GM23248 (cell line): ENCODE data around the gene PHYKPL. TPM values are rescaled to one million over a fixed set of nuclear protein-coding genes. Genes with fewer than 3 reads are reported as not detected.

ENCODE experiments used
- DNase-seq: peaks from one replicate; pipeline ENCODE4 v3.0.0-alpha.2; 2015
- H2AFZ ChIP-seq: fragments of 200-600 bp; sonication (generic); 2 replicates; pipeline ENCODE4 v1.6.1; 2016; ENCODE audit warnings: antibody characterized with exemption
- H3F3A ChIP-seq: fragments of 200-600 bp; sonication (generic); 2 replicates; pipeline ENCODE4 v1.6.1; 2016; ENCODE audit warnings: mild to moderate bottlenecking, antibody characterized with exemption, mixed run types; ENCODE audit not compliant: insufficient read depth
- H3K27ac ChIP-seq: fragments of 200-600 bp; sonication (generic); 2 replicates; pipeline ENCODE4 v1.5.1; 2016; ENCODE audit warnings: mild to moderate bottlenecking
- H3K27me3 ChIP-seq: fragments of 200-600 bp; sonication (generic); replicated peaks from 2 replicates; pipeline ENCODE4 v1.6.1; 2016; ENCODE audit warnings: mild to moderate bottlenecking; ENCODE audit not compliant: insufficient read depth
- H3K36me3 ChIP-seq: fragments of 200-600 bp; sonication (generic); 2 replicates; pipeline ENCODE4 v1.6.1; 2016; ENCODE audit warnings: low read depth, mild to moderate bottlenecking
- H3K4me1 ChIP-seq: fragments of 200-600 bp; sonication (generic); 2 replicates; pipeline ENCODE4 v1.6.1; 2016; ENCODE audit warnings: mild to moderate bottlenecking; ENCODE audit not compliant: insufficient read depth
- H3K4me2 ChIP-seq: fragments of 200-600 bp; sonication (generic); one replicate; pipeline ENCODE4 v1.6.1; 2016; ENCODE audit warnings: mild to moderate bottlenecking; ENCODE audit not compliant: unreplicated experiment
- H3K4me3 ChIP-seq: fragments of 200-600 bp; sonication (generic); 2 replicates; pipeline ENCODE4 v1.5.1; 2016; ENCODE audit warnings: mild to moderate bottlenecking
- H3K79me2 ChIP-seq: fragments of 200-600 bp; sonication (generic); 2 replicates; pipeline ENCODE4 v1.6.1; 2016; ENCODE audit warnings: mild to moderate bottlenecking; ENCODE audit not compliant: insufficient read depth
- H3K9ac ChIP-seq: fragments of 200-600 bp; sonication (generic); 2 replicates; pipeline ENCODE4 v1.6.1; 2016; ENCODE audit warnings: mild to moderate bottlenecking
- H3K9me2 ChIP-seq: fragments of 200-600 bp; sonication (generic); 2 replicates; pipeline ENCODE4 v1.6.1; 2016; ENCODE audit warnings: mixed run types, mild to moderate bottlenecking, moderate library complexity; ENCODE audit not compliant: insufficient read depth
- H3K9me3 ChIP-seq: fragments of 200-600 bp; sonication (generic); one replicate; pipeline ENCODE4 v1.6.1; 2017; ENCODE audit warnings: low read depth
- H4K20me1 ChIP-seq: fragments of 200-600 bp; sonication (generic); 2 replicates; pipeline ENCODE4 v1.6.0; 2016; ENCODE audit not compliant: insufficient read depth
- EZH2 ChIP-seq: fragments of 200-600 bp; sonication (generic); IDR thresholded peaks from 2 replicates; pipeline ENCODE4 v1.6.1; 2018; ENCODE audit warnings: antibody characterized with exemption, mild to moderate bottlenecking; ENCODE audit not compliant: insufficient read depth, poor library complexity, severe bottlenecking
- EZH2phosphoT487 ChIP-seq: fragments of 200-600 bp; sonication (generic); IDR thresholded peaks from 2 replicates; pipeline ENCODE4 v1.6.1; 2018; ENCODE audit warnings: antibody characterized with exemption, moderate library complexity, mild to moderate bottlenecking, low read depth; ENCODE audit not compliant: insufficient read depth
- WGBS, 2 experiments: methylation state at CpG; one replicate each; pipeline ENCODE4 v1.1.6; 2015 to 2017; ENCODE audit warnings: low lambda C conversion rate in 2 of 2, low coverage in 1 of 2; ENCODE audit errors: missing lambda C conversion rate in 2 of 2; 5-methylcytosine and 5-hydroxymethylcytosine counted together
- in situ Hi-C: fragments of 300-500 bp; cut with MboI; formaldehyde crosslinking; loops from 2 replicates; pipeline ENCODE4 v1.15.0; 2020
- polyA plus RNA-seq: library from polyadenylated mRNA; unstranded; fragments of >200 nt; fragmentation: Nextera tagmentation; extraction: Ambion mirVana; gene quantifications from 2 replicates; pipeline ENCODE4 v1.2.1, GENCODE V29; 2016
- total RNA-seq: library from RNA; depleted of rRNA; stranded (reverse); fragments of >200 nt; shearing (Covaris generic); gene quantifications from 2 replicates; pipeline ENCODE4 v1.2.3, GENCODE V29; 2014

PHYKPL gene
- total and polyA plus RNA-seq, 2 experiments from 2014 or later: 22.9 to 28.9 TPM

GRCh38 chr5:178279723-178280438, 47.3 kb upstream of the PHYKPL start:
- no peak for TF ChIP-seq EZH2
- no peak for TF ChIP-seq EZH2phosphoT487
- no peak overlapping the region for H3K4me3 ChIP-seq
- H4K20me1 ChIP-seq: no peaks in the 10 kb centered on the region
- peak overlapping the region; percentile 83 for H3K4me2 ChIP-seq
- peaks cover 4% of the 10 kb centered on the region; the same call in 1 of the 2 replicates for H3K27me3 ChIP-seq
- in situ Hi-C loops: loop anchor here (10.0 kb wide), 1 partner anchor 275 kb away; no protein-coding TSS in a partner anchor
- peak; percentile 86 for DNase-seq
- 15 to 16% methylated on average over 32 to 33 of the region's 33 CpGs for WGBS, 2 experiments
- no peaks in the 10 kb centered on the region for H3F3A ChIP-seq
- H3K36me3 ChIP-seq: no peaks in the 10 kb centered on the region
- no peak overlapping the region for H3K9ac ChIP-seq
- no peaks in the 10 kb centered on the region for H3K4me1 ChIP-seq
- no peaks in the 10 kb centered on the region for H3K9me3 ChIP-seq
- no peaks in the 10 kb centered on the region for H3K9me2 ChIP-seq
- H2AFZ ChIP-seq: peak overlapping the region; percentile 74
- H3K79me2 ChIP-seq: no peaks in the 10 kb centered on the region
- H3K27ac ChIP-seq: no peak overlapping the region

GRCh38 chr5:178279026-178279722, 46.6 kb upstream of the PHYKPL start:
- in situ Hi-C loops: no loop called here
- Histone ChIP-seq H3K9me3 (no peaks in the 10 kb centered on the region), H3K27me3 (peaks cover 2% of the 10 kb centered on the region; the same call in 1 of the 2 replicates), H3K9me2 (no peaks in the 10 kb centered on the region), H3K4me3 (no peak overlapping the region), H3K9ac (no peak overlapping the region), H3K4me2 (peak overlapping the region; percentile 83), H3K79me2 (no peaks in the 10 kb centered on the region), H3K36me3 (no peaks in the 10 kb centered on the region), H3K4me1 (no peaks in the 10 kb centered on the region), H4K20me1 (no peaks in the 10 kb centered on the region), H3K27ac (no peak overlapping the region), H2AFZ (no peak overlapping the region), H3F3A (no peaks in the 10 kb centered on the region)
- WGBS, 2 experiments: 53 to 60% methylated on average over 14 of the region's 14 CpGs
- TF ChIP-seq EZH2phosphoT487: no peak
- no peak for TF ChIP-seq EZH2
- peak; percentile 6 for DNase-seq

DNA sequence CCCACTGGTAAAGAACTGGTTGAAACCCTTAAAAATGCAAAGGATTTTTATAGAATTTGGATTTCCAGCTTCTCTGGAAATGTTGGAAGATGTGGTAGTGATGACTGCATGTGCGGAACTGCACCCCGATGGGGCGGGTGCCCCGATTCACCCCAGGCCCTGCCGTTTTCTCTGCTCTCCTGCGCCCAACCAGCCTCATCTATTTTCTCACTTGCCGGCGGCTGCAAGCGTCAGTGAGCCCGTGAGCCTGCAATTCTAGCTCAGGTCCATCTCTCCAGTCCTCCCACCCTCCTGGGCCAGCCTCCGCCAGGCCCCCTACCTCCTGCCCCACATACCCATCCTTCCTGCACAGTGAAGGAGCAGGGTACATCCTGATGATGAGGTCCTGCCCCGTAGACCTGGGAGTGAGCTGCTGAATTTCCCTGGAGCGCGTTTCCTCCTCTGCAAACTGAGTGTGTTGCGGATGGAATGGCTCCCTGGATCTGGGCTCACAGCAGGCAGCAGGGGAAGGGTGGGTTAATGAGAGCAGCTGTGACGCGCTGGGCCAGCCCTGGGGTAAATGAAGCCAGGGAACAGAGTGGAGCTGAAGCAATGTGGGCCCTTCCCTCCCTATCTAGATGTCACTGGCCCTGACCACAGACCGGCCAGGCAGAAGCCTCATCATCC, 45.9 kb upstream of the PHYKPL start:
- no peak overlapping the region for H3K9ac ChIP-seq
- no peak overlapping the region for H3K4me2 ChIP-seq
- no peaks in the 10 kb centered on the region for H3K9me3 ChIP-seq
- no peaks in the 10 kb centered on the region; the same call in 1 of the 2 replicates for H3K27me3 ChIP-seq
- TF ChIP-seq EZH2: no peak
- no peak for TF ChIP-seq EZH2phosphoT487
- no peak overlapping the region for H3K27ac ChIP-seq
- no peaks in the 10 kb centered on the region for H3F3A ChIP-seq
- no peaks in the 10 kb centered on the region for H4K20me1 ChIP-seq
- H3K9me2 ChIP-seq: no peaks in the 10 kb centered on the region
- no peaks in the 10 kb centered on the region for H3K36me3 ChIP-seq
- H2AFZ ChIP-seq: no peak overlapping the region
- H3K4me1 ChIP-seq: no peaks in the 10 kb centered on the region
- no peaks in the 10 kb centered on the region for H3K79me2 ChIP-seq
- no peak overlapping the region for H3K4me3 ChIP-seq
- in situ Hi-C loops: no loop called here
- DNase-seq: no peak
- WGBS, 2 experiments: 60 to 64% methylated on average over 18 of the region's 18 CpGs

GRCh38 chr5:178277866-178278265, 45.3 kb upstream of the PHYKPL start:
- WGBS, 2 experiments: 51% methylated on average over 12 of the region's 12 CpGs
- Histone ChIP-seq H3K27me3 (no peaks in the 10 kb centered on the region; the same call in 1 of the 2 replicates), H3K9me3 (no peaks in the 10 kb centered on the region), H3K4me3 (no peak overlapping the region), H3F3A (no peaks in the 10 kb centered on the region), H3K27ac (no peak overlapping the region), H3K36me3 (no peaks in the 10 kb centered on the region), H2AFZ (no peak overlapping the region), H4K20me1 (no peaks in the 10 kb centered on the region), H3K79me2 (no peaks in the 10 kb centered on the region), H3K4me2 (no peak overlapping the region), H3K4me1 (no peaks in the 10 kb centered on the region), H3K9me2 (no peaks in the 10 kb centered on the region), H3K9ac (no peak overlapping the region)
- TF ChIP-seq EZH2 (no peak), EZH2phosphoT487 (no peak)
- in situ Hi-C loops: no loop called here
- DNase-seq: no peak
